Measurements from ENCODE around the gene SLC7A14. TPM values are rescaled to one million over a fixed set of nuclear protein-coding genes. Genes with fewer than 3 reads are reported as not detected.

Gene SLC7A14
- total and polyA plus RNA-seq, 2 of the 4 experiments (the other 2 are of a cell fraction), result 2.7 to 6.8 TPM

- 100% methylated on average over 1 of the region's 2 CpGs; no CpG with 5 or more reads in 1 of the 2 experiments for WGBS, 2 experiments (ENCODE audit: extremely low coverage in 2 of 2, insufficient read length in 1 of 2)
- Histone ChIP-seq H2AK9ac (replicated peaks; ENCODE audit: low read depth, low read length, poor library complexity) (no peak overlapping the region), H4K91ac (ENCODE audit: insufficient read depth, low read depth, low read length) (no peak overlapping the region), H3K4ac (ENCODE audit: low read depth, low read length) (no peak overlapping the region), H3K27ac (ENCODE audit: insufficient read depth, low read length) (no peak overlapping the region), H2BK15ac (ENCODE audit: low read depth, low read length) (no peak overlapping the region), H4K5ac (ENCODE audit: low read depth, low read length) (no peak overlapping the region), H3K9ac (ENCODE audit: low read depth, low read length) (no peak overlapping the region), H3K27me3 (ENCODE audit: control insufficient read depth, insufficient read depth, low read length) (peaks cover 3% of the 10 kb centered on the region; the same call in 1 of the 2 replicates), H3K9me3 (ENCODE audit: control insufficient read depth, insufficient read depth, low read length) (no peaks in the 10 kb centered on the region), H3K4me1 (ENCODE audit: control insufficient read depth, insufficient read depth, low read length) (no peaks in the 10 kb centered on the region), H2BK20ac (ENCODE audit: low read depth, low read length) (no peak overlapping the region), H3K36me3 (ENCODE audit: control insufficient read depth, insufficient read depth, low read length) (no peaks in the 10 kb centered on the region), H3K4me2 (ENCODE audit: low read depth, low read length) (no peak overlapping the region), H4K20me1 (ENCODE audit: insufficient read depth, low read length) (no peaks in the 10 kb centered on the region), H3K56ac (ENCODE audit: extremely low read depth, insufficient read depth, low read length) (no peak overlapping the region), H3K23ac (ENCODE audit: low read depth, low read length) (no peak overlapping the region), H3K9me1 (ENCODE audit: insufficient read depth, low read length) (no peaks in the 10 kb centered on the region), H3K14ac (replicated peaks; ENCODE audit: low read depth, low read length) (no peak overlapping the region), H4K8ac (ENCODE audit: low read depth in 2 of 2, low read length in 2 of 2) (no peak overlapping the region), H2BK5ac (ENCODE audit: low read depth, low read length, poor library complexity, severe bottlenecking) (no peak overlapping the region), H3K4me3 (ENCODE audit: insufficient read depth, low read depth, low read length) (no peak overlapping the region), H3K79me1 (ENCODE audit: low read depth in 1 of 2, low read length in 2 of 2) (no peaks in the 10 kb centered on the region), H2AK5ac (ENCODE audit: low read depth, low read length) (no peak overlapping the region), H3K18ac (ENCODE audit: low read depth, low read length) (no peak overlapping the region), H2AFZ (replicated peaks; ENCODE audit: low read length, poor library complexity) (no peak overlapping the region), H2BK120ac (ENCODE audit: low read depth, low read length) (no peak overlapping the region)
- BruUV-seq (replicated peaks), result no TSS peak
- ATAC-seq (ENCODE audit: low read depth) (no peak), DNase-seq (no peak)
- dilution Hi-C loops (cut with HindIII; ENCODE audit: low sequenced_read_pairs, unreplicated experiment), result no loop called here
- TF ChIP-seq CHD1 (IDR thresholded peaks at IDR 0.05; ENCODE audit: low read depth, low read length), result no peak
- TF ChIP-seq NFE2L2 (IDR thresholded peaks at IDR 0.05; ENCODE audit: low read depth, low read length), result no peak
- TF ChIP-seq MAFK (IDR thresholded peaks at IDR 0.05; ENCODE audit: low read depth, low read length), result no peak
- no peak for TF ChIP-seq USF2 (IDR thresholded peaks at IDR 0.05; ENCODE audit: low read depth, low read length)
- no peak for TF ChIP-seq MAZ (IDR thresholded peaks at IDR 0.05; ENCODE audit: borderline replicate concordance, low read depth, low read length)
- no peak for TF ChIP-seq FOS (IDR thresholded peaks at IDR 0.05; ENCODE audit: low read depth, low read length)
- no peak for TF ChIP-seq MXI1 (IDR thresholded peaks at IDR 0.05; ENCODE audit: borderline replicate concordance, low read depth, low read length)
- no peak for TF ChIP-seq BHLHE40 (IDR thresholded peaks at IDR 0.05; ENCODE audit: low read depth, low read length)
- no peak for TF ChIP-seq ELK1 (IDR thresholded peaks at IDR 0.05; ENCODE audit: borderline replicate concordance, low read depth, low read length)
- TF ChIP-seq RCOR1 (IDR thresholded peaks at IDR 0.05; ENCODE audit: insufficient replicate concordance, low read length), result no peak
- no peak for TF ChIP-seq CEBPB (IDR thresholded peaks at IDR 0.05; ENCODE audit: low read depth, low read length)
- no peak for TF ChIP-seq CTCF (conservative IDR thresholded peaks at IDR 0.05; ENCODE audit: low read depth, low read length)
- in situ Hi-C loops (cut with MboI; ENCODE audit: low sequenced_read_pairs), result no loop called here
- intact Hi-C loops (cut with micrococcal nuclease), result no loop called here
- ChIA-PET POLR2A (ENCODE audit: unreplicated experiment) (interaction anchor here (0.7 kb wide), 1 partner anchor 94 kb away, joined by 8 read pairs; no protein-coding TSS in a partner anchor), CTCF (no interaction called here)
Measured at GRCh38 chr3:170635385-170635735, 49.5 kb upstream of the SLC7A14 start.

All from IMR-90 (cell line).